Activated T-cell treated with anti-CD3 and anti-CD28 coated beads, Interleukin-2, amount 50 U/mL, for 48 hours (primary cell): ENCODE results near the gene RCOR1.

Source experiments
- DNase-seq, 2 experiments: peaks; one replicate each; pipeline ENCODE4 v3.0.0-alpha.2; 2020

The RCOR1 gene

DNA sequence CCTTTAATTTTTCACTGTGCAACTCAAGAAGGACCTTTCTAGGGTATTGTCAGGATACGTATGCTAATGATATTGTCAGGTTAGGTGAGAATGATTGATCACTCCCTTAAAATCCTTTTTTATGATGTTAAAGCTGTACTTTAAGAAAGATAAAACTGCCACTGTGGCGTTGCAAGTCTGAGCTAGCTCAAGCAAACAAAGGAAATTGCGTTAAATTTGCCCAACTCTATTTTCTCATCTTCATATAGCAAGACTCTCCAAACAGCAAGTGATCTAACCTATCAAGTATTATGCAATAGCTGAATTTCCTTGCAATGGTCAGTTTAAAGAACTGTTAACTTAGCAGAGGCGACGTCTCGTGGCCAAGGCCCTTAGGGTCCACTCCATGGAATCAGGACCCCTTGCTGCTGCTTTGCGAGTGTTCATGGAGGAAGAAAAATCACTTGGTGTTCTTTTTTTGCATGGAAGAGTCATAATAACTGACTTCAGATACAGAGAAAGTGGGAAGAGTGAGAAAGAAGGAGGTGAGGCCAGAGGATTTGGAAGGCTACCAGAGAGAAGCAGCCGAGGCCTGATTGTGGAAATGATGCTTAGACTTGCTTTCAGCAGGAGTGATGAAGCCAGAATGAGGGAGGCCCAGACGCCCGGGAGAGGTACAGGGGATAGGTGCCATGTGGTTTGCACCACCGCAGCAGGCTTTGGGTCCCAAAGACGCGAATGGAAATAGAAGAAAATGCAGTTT lies 187.3 kb downstream of the RCOR1 start:
- DNase-seq: no peak
